Middle frontal gyrus (tissue), 1 donor: ENCODE measurements around the gene SIL1.
A peak's percentile ranks its signal among the peaks of the same experiment; 100 is the strongest.

Experiments used
- DNase-seq: peaks from one replicate; pipeline ENCODE4 v3.0.0-alpha.2; 2015; ENCODE audit warnings: low spot score; ENCODE audit errors: extremely low spot score

Gene SIL1

DNA sequence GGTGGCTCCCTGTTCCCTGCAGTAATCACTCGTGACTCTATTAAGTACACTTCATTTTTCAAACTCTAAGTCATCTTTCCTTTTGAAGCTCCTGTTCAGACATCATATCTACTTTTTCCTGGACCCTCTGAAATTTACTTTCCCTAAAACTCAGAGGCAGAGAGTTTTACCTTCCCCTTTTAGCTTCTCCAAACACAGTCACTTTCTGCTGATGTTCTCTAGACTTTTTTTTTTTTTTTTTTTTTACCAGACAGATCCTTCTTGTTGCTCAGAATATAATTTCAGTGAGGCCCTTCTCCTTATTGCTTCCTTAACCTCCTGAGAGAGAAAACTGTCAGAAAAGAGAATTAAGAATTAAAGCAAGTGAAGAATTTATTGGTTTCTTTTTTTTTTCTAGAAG, 236.4 kb downstream of the SIL1 start:
- DNase-seq: no peak

DNA sequence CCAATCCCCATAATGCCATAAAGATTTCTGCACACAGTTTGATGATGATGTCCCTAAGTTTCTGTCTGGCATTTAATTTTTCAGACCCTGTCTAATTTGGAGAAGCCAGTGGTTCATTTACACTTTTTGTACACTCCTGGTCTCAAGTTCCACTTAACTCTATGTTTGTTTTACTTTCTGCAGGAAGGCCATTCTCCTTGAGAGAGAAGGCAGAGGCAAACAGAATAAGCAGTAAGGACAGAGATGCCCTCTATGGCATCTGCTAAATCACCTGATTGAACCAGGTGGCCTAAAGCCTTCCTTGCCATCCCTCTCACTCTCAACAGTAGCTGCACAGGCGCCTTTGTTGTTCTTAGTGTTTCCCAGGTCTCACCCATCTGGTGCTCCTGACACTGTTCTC, 236.9 kb downstream of the SIL1 start:
- no peak for DNase-seq

DNA sequence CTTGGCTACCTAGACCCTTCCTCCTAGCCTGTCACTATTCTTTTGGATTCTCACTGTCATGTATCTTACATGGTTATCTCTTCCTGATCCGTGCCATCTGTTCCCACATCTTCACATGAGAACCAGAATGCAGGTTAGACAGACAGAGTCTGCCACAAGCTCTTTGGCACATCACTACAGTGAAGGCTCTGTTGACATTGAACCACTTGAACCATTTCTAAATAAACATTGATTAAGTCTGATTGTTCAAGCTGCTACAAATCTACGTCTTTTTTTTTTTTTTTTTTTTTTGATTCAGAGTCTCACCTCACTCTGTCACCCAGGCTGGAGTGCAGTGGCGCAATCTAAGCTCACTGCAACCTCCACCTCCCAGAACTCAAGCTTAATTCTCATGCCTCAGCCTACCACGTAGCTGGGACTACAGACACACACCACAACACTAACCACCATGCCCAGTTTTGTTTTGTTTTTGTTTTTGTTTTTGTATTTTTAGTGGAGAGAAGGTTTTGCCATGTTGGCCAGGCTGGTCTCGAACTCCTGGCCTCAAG, 237.9 kb downstream of the SIL1 start:
- DNase-seq: no peak

DNA sequence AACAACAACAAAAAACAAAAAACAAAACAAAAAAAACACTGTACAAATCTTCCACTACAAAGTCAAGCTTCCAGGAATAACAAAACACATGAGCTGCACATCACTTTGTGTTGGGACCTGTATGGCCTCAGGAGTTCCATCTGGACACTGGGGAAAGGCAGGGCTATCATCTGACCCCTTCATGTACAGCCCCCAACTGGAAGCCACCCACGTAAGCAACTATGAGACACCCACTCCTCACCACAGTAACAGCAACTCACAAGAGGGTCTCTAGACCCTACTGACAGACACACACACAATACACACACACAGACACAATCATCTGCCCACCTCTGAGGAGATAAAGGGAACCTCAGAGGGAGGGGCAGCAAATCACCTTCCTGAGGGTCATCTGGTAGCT, 241.4 kb downstream of the SIL1 start:
- no peak for DNase-seq

DNA sequence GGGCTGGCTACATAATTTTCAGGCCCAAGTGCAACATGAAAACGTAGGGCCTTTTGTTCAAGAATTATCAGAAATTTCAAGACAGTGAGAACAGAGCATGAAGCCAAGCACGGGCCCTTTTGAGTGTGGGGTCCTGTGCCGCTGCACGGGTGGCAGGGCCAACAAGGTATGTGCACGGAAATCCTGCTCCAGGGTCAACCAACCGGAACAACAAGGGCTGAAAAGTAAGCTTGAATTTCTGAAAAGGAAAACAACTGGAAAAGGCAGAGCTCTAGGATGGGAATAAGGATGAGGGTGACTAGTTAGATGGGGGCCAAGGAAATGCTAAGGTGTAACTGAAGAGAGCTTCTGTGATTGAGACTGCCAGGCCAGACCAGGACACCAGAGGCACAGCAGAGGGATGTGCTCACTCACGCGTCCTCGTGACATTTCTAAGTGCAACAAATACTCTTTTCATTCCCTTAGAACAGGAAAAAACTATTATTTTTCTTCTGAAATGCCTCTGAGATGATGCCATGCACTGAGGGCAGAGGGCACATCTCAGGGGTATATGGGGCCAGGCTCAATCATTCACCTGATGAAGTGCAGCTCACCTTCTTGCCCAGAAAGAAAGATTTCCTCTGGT, 242.4 kb downstream of the SIL1 start:
- DNase-seq: no peak

DNA sequence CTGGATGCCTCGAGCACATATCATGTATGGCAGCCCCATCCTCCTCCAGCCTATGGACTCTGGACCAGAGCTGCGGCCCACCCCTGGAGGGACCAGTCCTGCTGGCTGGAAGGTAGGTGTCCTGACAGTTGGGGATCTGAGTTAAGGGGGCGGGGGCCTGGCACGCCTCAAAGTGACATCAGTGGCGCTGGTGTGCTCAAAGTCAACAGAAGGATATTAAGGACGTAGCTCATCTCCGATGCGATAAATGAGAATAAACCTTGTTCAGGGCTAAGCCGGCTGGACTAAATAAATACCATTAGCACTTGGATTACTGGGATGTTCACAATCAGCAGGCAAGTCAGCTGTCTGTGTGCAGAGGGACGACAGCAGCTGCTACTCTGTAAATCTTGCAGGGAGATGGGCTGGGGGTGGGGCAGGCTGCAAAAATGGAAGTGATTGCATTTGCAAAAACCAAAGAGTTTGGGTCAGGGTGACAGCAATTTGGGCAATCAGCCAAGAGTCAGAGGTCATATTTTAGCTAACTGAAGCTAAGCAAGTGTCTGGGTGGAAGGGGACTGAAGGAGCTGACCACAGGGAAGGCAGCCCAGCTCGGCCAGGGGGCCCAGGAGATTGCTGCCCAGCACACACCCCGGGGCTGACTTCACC, 243.0 kb downstream of the SIL1 start:
- peak; percentile 33 for DNase-seq

DNA sequence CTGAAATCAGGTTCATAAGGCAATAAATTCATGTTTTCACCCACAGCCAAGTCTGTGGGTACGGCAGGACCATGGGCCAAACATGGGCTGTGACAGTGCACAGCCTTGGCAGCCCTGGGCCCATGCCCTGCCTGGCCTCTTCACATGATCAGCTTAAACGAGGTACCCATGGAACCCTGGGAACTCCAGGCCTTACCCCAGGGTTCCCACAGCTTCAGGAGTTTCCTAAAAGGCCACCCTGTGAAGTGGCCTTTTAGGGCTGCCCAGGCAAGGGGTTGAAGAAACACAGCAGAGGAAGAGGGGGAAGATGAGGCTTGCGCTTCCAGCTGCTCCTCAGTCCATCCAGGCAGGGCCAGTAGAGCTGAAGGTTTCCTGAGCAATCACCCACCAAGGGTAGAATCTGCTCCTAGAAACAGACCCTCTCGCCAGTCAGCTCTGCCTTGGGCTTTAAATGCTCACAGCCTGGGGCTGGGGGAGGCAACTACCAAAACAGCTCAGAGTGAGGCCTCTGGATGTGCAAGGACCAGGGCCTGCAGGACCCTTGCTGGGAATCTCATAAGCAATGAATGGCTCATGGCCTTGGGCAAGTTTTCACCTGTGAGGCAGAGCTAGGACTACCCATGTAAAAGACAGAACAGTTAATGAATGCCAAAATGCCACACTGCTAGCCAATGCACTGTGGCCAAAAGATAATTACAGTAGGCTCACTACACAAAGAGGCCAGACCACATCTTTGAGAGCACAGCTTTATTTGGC, 243.7 kb downstream of the SIL1 start:
- DNase-seq: no peak

DNA sequence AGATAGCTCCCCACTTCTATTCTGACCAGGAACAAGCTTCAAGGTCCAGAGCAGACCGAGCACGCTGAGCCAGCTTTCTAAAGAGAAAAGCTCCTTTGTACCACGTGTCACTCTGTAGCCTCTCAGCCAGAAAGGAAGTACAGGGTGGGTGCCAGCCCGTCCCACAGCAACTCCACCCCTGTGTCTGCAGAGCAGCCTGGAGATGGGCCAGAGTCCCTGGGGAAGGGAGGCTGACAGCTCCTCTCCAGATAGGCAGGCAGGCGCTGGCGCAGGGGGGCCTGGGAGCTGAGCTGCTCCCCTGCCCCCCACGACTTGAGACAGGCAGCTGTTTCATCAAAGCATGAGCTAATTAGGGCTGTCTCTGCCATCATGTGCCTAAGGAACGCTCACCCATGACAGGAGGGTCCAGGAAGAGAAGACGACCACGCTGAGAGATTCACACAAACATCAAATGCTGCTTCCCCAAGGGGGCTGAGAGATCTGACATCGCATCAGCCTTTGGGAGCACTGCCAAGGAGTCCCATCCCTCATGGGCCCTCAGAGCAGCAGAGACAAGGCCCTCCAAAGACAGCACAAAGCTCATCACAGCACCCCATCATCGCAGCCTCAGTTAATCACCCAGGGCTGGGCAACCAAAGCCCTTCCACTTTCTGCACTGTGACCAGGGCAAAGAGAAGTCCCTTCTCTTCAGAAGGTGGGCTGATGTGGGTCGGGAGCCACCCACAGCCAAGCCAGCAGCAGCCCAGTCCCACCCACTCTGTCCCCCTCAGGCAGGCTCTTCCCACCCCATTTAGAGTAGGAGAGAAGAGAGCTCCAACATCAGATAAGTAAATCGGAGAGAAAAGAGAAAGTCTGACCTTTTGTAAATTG, 244.5 kb downstream of the SIL1 start:
- DNase-seq: peak; percentile 79

DNA sequence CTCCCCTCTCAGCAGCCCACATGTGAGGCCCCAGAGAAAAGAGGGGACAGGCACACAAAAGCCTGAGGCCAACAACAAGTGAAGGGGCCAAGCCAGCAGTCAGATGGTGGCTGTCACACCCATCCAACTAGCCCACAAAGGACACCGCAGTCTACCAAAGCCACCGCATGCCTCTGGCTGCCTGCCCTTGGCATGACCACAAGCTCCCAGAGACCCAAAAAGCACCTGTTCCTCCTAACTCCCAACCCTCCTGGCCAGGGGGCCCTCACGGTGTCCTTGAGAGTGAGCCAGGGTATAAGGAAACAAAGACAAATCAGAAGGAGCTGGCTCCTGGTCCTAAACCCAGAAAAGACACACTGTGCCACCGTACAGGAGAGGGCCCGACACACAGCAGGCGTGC, 245.2 kb downstream of the SIL1 start:
- DNase-seq: no peak

DNA sequence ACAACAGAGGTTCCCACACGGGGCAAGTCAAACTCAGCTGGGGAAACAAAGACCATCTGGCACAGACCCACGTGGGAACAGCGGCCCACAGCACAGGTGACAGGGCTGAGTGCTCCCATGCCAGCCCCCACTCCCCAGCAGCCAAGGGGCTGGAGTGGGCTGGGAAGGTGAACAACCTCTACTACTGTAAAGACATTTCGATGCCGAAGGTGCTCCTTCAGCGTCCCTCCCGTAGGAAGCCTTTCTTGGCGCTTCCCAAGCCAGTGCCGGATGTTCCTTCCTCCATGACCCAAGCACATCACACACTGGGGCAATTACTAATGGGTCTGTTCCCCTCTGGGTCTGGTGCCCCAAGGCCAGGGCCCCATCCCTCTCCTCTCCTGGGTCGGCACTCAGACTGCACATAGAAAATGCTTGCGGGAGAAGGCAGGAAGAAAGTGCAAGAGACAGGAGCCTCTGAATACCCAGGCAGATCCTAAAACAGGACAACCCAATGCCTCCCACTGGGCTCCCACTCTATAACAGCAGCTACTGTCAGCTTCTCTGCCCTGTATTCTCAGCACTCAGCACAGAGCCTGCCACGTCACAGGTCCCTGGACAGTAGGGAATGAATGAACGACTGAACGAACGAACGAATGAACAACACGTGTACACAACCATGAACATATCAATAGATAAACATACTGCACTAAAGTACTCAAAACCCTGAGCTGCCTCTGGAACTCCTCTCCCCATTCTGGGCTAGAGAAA, 246.0 kb downstream of the SIL1 start:
- no peak for DNase-seq

DNA sequence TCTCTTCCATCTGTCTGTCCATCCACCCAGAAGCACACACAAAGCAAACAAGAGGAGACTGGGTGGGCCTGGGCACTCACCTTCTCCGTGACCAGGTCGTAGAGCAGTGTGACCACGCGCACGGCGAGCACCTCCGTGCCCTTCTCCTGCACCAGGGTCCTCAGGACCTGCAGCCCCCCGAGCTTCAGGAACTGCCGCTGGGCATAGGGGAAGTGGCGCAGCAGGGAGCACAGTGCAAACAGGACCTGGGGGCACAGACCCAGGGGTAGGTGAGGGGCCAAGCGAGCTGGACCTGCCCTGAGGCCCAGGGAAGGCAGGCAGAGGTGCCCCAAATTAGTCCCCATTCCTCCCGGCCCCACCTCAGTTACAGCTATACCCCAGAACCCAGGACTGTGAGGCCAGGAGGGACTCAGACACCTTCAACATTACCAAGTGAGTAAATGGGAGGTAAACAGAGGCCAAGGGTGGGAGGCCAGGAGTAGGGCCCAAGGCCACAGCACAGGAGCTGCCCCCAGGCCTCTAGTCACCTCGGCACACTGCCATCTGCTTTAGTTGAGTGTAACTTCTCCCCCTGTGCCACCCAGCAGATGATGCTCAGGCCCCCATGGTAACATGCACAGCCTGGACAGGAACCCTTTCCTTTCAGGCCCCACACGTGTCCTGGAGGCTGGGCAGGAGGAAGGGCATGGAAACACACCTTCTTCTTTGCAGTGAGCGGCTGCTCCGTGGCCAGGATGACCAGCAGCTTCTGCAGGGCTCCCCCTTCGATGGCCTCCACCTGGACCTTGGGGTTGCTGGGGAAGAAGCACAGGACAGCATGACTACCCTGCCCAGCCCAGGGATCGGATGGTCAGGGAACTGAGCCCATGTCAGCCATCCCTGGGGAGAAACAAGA, 246.8 kb downstream of the SIL1 start:
- DNase-seq: no peak

DNA sequence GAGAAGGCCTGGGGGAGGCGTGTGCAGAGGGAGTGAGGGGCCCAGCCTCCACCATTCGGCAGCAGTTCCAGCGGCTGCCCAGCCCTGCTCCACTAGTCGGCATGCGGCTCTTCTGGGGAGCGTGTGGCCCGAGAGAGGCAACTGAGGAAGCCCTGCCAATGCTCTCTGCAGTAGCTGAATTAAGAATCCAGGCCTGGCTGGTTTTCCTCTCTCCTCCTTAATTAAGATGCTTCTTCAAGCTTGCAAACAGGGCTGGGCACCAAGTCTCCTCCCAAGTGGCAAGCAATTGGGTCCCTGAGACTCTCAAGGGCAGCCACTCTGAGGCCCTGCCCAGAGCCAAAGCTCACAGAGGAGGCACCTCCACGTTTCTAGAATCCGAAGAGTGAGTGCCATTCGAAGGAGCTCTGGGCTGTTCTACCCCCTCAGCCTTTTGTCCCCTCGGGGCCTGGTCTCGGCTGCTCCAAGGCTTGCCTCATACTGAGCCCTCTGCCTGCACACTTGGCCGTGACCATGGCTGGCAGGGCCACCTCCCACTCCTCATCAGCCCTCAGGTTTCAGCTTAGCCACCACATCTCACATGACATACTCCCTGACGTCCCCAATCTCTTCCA, 247.6 kb downstream of the SIL1 start:
- peak; percentile 48 for DNase-seq

DNA sequence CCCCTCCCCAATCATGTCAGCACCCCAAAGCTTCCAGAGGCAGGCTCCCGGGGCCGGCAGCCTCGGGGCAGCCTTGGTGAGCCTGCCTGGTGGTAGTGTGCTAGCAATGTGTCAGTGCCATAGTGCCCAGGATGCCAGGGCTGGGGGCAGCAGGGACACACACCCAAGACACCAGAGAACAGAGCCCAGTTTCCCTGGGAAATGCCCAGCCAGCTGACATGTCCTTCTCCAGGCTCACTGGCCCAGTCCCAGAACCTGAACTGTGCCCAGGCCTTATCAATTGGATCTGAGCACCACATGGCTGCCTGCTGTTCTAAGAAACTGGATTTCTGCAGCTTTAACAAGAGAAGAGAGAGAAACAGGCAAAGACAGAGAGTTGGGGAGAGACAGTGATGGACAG, 248.2 kb downstream of the SIL1 start:
- no peak for DNase-seq

DNA sequence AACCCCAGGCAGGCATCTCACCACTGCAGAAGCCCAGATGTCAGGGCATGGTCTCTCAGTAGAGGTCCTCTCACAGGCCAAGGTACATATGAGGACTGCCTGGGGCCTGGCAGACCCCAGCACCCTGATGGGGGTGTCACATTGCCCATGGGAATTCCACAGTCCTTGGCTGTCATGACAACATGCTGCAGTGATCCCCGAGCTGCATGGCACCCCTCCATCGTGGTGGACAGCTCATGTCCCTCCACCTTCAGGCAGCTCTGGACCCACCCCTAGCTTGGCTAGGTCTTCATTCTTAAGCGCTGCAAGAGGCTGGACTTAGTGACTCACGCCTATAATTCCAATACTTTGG, 249.0 kb downstream of the SIL1 start:
- no peak for DNase-seq

DNA sequence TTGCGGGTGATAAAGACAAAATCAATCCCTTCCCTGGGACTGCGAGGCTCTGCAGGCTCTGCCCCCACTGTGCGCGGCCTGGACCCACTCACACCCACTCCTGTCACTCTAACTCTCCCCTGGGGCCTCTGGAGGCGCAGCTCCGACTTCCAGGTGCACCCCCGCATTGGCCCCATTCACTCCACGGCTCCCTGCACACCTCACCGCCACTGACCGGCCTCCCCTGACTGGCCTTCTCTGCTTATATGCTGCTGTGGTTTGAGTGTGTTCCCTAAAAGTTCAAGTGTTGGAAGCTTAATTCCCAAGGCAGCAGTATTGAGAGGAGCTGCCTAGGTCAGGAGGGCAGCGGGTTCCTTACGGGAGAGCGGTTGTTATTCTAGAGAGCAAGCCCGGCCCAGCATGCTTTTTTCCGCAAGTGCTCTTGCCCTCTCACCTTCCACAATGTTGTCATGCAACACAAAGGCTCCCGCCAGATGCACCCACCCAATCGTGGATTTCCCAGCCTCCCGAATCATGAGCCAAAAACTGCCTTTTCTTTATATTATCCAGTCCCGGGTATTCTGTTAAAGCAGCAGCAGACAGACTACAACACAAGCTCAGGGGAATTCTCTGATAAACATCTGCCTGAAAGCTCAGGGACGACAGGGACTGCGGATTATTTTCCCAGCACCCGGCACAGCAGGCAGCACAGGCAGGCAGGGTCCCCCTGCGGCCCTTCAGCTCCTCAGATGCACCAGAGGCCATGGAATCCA, 249.5 kb downstream of the SIL1 start:
- DNase-seq: no peak

DNA sequence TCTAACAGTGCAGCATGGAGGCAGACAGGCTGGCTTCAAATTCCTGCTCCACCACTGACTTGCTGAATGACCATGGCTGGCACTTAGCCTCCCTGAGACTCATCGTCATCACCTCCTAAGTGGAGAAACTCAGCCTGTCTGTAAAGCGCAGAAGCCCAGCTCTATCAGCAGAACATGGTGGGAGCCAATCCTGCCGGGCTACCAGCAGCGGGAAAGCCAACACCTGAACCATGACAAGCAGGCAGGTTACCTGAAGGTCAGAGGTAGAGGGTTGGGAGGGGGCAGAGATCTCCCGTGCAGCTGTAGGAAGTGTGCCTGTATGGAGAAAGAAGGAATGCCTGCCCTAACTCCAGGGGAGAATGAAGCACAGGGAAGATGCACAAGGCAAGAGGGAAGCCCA, 250.4 kb downstream of the SIL1 start:
- DNase-seq: no peak

DNA sequence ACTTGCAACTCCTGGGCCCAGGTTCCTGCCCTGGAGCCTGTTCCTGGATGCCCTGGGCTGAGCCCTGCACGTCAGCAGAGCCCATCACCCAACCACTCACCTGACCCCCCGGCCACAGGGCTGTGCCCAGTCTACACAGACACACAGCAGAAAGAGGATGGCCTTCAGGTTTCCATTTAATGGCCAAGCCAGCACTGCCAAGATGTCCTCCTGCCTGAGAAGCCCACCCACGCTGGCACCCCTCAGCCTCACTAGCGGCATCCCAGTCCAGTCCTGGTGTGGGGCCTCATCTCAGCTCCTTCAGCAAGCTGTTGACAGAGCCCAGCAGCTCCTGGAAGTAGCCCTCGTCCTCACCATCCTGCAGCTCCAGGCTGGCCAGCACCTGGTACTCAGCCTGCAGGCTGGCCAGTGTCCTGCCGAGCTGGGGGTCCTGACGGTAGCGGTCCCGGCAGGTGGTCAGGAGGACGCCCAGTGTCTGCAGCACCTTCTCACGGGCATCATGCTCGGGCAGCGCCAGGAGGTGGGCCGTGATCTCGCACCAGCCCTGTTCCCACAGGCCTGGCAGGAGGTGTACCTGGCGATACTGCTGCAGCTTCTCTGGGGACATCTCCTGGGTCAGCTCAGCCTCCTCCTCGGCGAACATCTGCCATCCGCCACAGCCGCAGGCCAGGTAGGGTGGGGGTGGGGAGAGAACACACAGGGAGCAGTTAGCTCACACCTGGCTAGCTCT, 251.2 kb downstream of the SIL1 start:
- no peak for DNase-seq

DNA sequence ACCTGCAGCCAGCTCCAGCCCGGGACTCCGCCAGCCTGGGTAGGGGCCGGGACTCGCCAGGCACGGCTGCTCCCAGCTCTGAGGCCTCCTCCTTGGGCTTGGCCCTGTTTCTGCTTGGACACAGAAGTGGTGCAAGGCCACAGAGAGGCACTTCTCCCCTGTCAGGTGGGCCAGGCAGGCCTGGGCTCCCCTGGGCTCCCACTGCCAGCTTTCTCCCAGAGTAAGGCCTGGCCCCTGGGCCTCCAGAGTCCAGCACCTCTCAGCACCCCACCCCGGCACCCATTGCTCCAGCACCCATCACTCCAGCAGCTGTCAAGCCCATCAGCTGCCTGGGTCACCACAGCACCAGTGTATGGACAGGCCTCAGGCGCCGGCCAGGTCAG, 251.9 kb downstream of the SIL1 start:
- DNase-seq: peak; percentile 72
